ENCODE data around the gene GCSH. TPM values are rescaled to one million over a fixed set of nuclear protein-coding genes. Genes with fewer than 3 reads are reported as not detected.
A peak's percentile ranks its signal among the peaks of the same experiment; 100 is the strongest.

Gene GCSH
- total RNA-seq, result 10 to 100 TPM; 31.7 to 33.6 TPM

DNA sequence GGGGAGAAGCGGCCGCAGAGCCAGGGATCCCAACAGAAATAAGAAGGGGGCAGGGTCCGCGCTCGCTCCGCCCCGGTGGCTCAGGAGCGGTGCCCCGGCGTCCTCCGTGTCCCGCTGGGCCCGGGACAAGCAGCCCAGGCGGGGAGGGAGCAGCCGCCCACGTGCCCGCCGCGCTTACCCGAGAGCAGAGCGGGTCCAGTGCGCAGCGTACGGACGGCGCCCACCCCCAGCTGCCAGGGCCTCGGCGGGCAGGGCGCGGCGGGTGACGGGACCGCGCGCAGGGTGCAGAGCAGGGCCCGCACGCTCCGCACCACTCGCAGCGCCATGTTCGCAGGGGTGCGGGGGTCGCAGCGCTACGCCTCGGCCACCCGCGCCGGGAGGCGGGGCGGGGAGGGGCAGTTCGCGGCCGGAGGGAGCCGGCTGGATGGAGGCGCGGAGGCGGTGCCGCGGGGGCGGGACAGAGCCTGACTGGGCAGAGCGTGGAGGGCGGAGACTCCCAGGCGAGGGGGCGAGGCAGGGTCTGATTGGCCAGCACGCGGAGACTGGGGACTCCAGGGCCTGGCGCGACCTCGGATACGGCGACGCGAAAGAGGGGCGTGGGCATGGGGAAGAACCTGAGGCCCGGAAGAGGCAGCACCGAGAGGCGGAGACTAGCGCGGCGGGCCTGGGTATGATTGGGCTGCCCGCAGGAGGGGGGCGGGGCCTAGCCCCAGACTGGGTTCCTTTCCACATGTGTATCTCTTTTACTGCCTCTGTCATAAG, at the start of gene GCSH:
GCSH (minus strand) TSS at position 443 of the 762 bp plus-strand sequence; CDS start at position 326, 117 bp downstream.
- H3K27me3 Mint-ChIP-seq, result no peaks in the 10 kb centered on the region
- peak within 1 kb of the TSS; percentile 75 for H3K27ac Mint-ChIP-seq
- H3K36me3 Mint-ChIP-seq, result no peaks in the 10 kb centered on the region
- DNase-seq, result peak; percentile 100
- H3K4me1 Mint-ChIP-seq, result peaks cover 13% of the 10 kb centered on the region
- H3K4me3 Mint-ChIP-seq, result peak within 1 kb of the TSS; percentile 78
- no peaks in the 10 kb centered on the region for H3K9me3 Mint-ChIP-seq

- H3K4me3 Mint-ChIP-seq, result no peak overlapping the region
- H3K4me1 Mint-ChIP-seq, result no peaks in the 10 kb centered on the region
- peaks cover 7% of the 10 kb centered on the region for H3K27me3 Mint-ChIP-seq
- H3K27ac Mint-ChIP-seq, result no peak overlapping the region
- no peaks in the 10 kb centered on the region for H3K36me3 Mint-ChIP-seq
- no peaks in the 10 kb centered on the region for H3K9me3 Mint-ChIP-seq
- DNase-seq, result no peak
These were observed 47.8 kb upstream of the GCSH start for GRCh38 chr16:81143921-81144471.

DNA sequence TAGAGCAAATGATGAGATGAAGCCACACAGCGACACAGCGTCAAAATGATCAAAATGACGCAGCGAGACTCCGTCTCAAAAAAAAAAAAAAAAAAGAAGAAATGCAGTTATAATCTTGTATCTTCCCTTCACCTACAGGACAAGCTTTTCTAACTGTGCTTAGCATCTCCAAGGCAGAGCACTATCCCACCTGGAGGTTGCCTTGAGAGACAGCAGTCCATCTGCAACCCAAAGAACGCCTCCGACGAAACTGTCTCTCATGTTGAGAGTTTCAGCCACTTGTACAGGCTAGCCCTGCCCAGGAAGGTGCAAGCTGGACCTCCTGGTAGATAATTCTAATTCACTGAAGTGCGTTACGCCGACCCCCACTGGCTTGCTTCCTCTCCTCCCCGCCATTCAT, 46.7 kb upstream of the GCSH start:
- DNase-seq, result no peak
- no peaks in the 10 kb centered on the region for H3K4me1 Mint-ChIP-seq
- no peak overlapping the region for H3K27ac Mint-ChIP-seq
- H3K9me3 Mint-ChIP-seq, result no peaks in the 10 kb centered on the region
- H3K36me3 Mint-ChIP-seq, result no peaks in the 10 kb centered on the region
- H3K4me3 Mint-ChIP-seq, result no peak overlapping the region
- H3K27me3 Mint-ChIP-seq, result peaks cover 7% of the 10 kb centered on the region

DNA sequence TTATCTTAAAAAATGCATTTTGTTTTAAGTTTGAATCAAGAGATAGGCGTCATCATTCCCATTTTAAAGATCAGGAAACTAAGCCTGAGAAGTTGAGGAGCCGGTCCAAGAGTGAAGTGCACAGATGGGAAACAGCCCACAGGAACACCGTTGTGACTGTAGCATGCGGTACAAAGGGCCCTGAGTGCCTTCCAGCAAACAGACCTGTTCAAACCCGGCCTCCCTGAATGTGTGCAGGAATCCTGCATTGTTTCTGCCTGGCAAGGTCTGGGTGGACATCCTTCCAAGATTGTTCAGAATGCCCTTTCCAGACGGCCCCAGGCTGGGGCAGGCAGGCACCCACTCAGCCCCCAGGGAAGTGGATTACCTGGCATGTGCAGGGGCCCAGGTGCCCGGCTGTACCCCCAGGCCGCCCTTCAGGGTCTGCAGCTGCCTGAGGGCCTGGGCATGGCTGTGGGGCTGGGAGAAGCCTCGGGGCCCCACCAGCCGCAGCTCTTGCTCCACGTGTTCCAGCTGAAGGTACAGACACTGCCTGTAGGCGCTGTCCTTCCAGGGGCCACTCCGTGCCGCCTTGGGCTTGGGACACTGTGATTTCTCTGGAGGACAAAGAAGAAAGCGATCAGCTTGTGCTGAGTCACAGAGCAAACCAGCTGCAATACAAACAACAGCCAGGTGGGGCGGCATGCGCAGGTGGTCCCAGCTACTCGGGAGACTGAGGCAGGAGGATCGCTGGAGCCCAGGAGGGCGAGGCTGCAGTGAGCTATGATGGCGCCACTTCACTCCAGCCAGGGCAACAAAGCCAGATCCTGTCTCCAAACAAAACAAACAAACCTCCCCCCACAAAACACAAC, 45.0 kb upstream of the GCSH start:
- Mint-ChIP-seq H3K27me3 (peaks cover 4% of the 10 kb centered on the region), H3K27ac (no peak overlapping the region), H3K9me3 (no peaks in the 10 kb centered on the region), H3K4me3 (no peak overlapping the region), H3K36me3 (no peaks in the 10 kb centered on the region), H3K4me1 (no peaks in the 10 kb centered on the region)
- peak; percentile 10 for DNase-seq

GRCh38 chr16:81138831-81139557, 42.8 kb upstream of the GCSH start:
- Mint-ChIP-seq H3K4me3 (no peak overlapping the region), H3K4me1 (no peaks in the 10 kb centered on the region), H3K9me3 (no peaks in the 10 kb centered on the region), H3K27ac (no peak overlapping the region), H3K27me3 (no peaks in the 10 kb centered on the region), H3K36me3 (no peaks in the 10 kb centered on the region)
- DNase-seq, result no peak

- H3K4me1 Mint-ChIP-seq, result no peaks in the 10 kb centered on the region
- no peaks in the 10 kb centered on the region for H3K36me3 Mint-ChIP-seq
- H3K27ac Mint-ChIP-seq, result no peak overlapping the region
- no peak overlapping the region for H3K4me3 Mint-ChIP-seq
- no peaks in the 10 kb centered on the region for H3K27me3 Mint-ChIP-seq
- DNase-seq, result no peak
- H3K9me3 Mint-ChIP-seq, result no peaks in the 10 kb centered on the region
These were observed 41.6 kb upstream of the GCSH start for GRCh38 chr16:81137754-81138153.

GRCh38 chr16:81136390-81137335, 40.5 kb upstream of the GCSH start:
- Mint-ChIP-seq H3K9me3 (no peaks in the 10 kb centered on the region), H3K27ac (no peak overlapping the region), H3K4me1 (no peaks in the 10 kb centered on the region), H3K27me3 (no peaks in the 10 kb centered on the region), H3K4me3 (no peak overlapping the region), H3K36me3 (no peaks in the 10 kb centered on the region)
- DNase-seq, result no peak

DNA sequence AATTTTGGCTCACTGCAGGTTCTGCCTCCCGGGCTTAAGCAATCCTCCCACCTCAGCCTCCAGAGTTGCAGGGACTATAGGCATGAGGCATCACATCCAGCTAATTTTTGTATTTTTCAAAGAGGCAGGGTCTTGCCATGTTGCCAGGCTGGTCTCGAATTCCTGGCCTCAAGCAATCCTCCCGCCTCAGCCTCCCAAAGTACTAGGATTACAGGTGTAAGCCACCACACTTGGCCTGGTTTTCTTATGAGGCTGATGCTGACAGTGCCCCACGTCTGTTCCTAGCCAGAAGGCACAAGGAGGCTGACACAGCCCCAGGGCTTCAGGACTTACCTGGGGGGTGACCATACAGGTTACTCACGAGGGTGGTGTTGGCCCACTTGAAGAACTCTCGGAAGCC, 33.9 kb upstream of the GCSH start:
- no peaks in the 10 kb centered on the region for H3K9me3 Mint-ChIP-seq
- H3K4me3 Mint-ChIP-seq, result no peak overlapping the region
- no peaks in the 10 kb centered on the region for H3K27me3 Mint-ChIP-seq
- H3K27ac Mint-ChIP-seq, result no peak overlapping the region
- no peaks in the 10 kb centered on the region for H3K36me3 Mint-ChIP-seq
- H3K4me1 Mint-ChIP-seq, result no peaks in the 10 kb centered on the region
- DNase-seq, result no peak

DNA sequence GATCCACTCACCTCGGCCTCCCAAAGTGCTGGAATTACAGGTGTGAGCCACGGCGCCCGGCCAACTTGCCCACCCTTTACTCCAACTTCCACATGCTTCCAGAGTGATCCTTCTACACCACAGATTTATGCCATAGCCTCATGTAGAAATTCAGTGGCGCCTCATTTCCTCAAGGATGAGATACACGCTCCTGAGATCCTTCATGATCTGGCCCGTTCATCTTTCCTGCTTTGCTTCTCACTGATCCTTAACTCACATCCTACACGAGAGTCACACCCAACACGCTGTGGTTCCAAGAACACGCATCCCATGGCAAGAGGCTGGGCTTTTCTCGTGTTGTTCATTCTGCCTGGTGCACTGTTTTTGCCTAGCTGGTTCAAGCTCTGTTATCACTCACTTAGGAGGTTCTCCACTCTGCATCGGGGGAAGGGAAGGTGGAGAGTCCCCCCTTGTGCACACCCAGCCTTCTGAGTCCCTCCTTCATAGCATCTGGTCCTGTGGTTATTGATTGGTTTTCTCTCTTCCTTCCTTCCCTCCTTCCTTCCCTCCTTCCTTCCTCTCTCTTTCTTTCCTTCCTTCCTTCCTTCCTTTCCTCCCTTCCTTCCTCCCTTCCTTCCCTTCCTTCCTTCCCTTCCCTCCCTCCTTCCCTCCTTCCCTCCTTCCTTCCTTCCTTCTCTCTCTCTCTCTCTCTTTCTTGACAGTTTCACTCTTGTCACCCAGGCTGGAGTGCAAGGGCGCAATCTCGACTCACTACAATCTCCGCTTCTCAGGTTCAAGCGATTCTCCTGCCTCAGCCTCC, 32.7 kb upstream of the GCSH start:
- Mint-ChIP-seq H3K27ac (no peak overlapping the region), H3K36me3 (no peaks in the 10 kb centered on the region), H3K4me1 (no peaks in the 10 kb centered on the region), H3K9me3 (no peaks in the 10 kb centered on the region), H3K4me3 (no peak overlapping the region), H3K27me3 (no peaks in the 10 kb centered on the region)
- DNase-seq, result no peak

- DNase-seq, result no peak
- Mint-ChIP-seq H3K27ac (no peak overlapping the region), H3K4me1 (no peaks in the 10 kb centered on the region), H3K36me3 (no peaks in the 10 kb centered on the region), H3K4me3 (no peak overlapping the region), H3K9me3 (no peaks in the 10 kb centered on the region), H3K27me3 (no peaks in the 10 kb centered on the region)
These were observed 30.9 kb upstream of the GCSH start for GRCh38 chr16:81127051-81127450.

DNA sequence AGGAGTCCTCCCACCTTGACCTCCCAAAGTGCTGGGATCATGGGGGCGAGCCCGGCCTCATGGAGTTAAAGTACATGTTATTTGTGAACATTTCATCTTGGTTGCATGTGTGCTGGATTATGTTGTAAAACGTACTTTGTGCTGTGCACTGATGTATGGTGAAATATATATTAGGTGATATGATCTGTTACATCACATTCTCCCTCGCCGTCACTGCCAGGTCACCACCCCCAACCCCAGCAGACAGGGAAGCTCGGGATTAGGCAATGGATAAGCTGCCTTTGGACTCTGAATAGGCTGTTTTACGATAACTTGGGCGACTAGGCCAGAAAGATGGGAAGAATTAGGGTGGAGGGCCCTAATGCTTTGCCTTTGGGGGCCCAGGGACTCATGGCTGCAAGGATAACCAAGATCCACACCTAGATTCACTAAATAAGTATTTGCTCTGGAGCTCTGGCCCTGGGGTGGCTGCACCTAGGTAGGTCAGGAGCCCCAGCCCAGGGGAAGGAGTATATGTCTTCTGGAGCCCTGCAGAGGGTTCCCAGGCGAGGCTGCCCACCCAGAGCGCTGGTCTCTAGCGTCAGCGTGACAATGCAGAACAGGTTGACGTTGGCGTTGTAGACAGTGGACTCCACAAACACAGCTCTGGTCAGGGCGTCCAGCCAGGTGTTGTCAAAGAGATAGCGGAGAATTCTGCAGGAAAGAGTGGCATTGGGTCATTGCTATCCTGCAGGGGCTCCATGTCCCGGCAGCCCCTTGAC, 27.1 kb upstream of the GCSH start:
- Mint-ChIP-seq H3K9me3 (no peaks in the 10 kb centered on the region), H3K27me3 (peaks cover 6% of the 10 kb centered on the region), H3K27ac (no peak overlapping the region), H3K36me3 (no peaks in the 10 kb centered on the region), H3K4me3 (no peak overlapping the region), H3K4me1 (no peaks in the 10 kb centered on the region)
- no peak for DNase-seq

DNA sequence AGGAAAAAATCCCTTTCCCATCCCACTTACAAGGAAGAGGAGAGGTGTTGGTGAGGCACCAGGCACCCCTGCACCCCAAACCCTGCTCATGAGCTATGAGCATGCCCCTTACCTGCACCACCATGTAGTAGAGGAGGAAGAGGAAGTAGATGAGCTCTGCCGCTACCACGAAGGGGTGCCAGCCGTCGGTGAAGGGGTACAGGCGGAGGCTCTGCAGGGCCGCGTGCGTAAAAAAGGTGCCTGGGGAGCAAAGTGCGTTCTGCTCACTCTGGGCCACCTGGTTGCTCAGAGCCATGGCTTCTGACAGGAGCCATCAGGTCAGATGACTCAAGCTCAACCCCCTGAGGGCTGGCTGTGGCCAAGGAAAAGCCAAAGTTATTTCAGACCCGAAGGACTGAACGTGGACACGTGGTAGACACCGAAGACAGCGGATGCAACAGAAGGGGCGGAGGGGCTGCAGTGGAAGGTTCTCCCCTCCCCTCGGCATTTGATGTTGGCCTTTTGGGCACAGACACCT, 25.3 kb upstream of the GCSH start:
- Mint-ChIP-seq H3K4me1 (no peaks in the 10 kb centered on the region), H3K27ac (no peak overlapping the region), H3K4me3 (no peak overlapping the region), H3K9me3 (no peaks in the 10 kb centered on the region), H3K27me3 (peaks cover 6% of the 10 kb centered on the region), H3K36me3 (no peaks in the 10 kb centered on the region)
- no peak for DNase-seq

DNA sequence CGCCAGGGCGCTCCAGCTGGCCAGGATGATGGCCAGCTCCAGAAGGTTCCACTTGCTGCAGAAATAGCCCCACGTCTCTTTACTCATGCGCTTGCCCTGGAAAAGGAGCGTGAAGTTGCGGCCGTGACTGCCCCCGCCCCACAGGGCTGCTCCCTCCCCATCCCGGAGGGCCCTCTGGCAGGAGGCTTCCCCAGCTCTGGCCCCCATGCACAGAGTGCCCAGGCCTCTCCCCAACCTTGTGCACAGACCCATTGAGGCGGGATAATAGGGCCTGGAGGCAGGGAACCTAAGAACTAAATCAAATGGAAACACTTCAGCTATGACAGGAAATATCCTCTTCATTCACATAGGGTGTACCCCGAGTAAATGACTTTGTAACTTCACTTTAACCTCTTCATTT, 21.2 kb upstream of the GCSH start:
- no peak overlapping the region for H3K27ac Mint-ChIP-seq
- H3K4me1 Mint-ChIP-seq, result no peaks in the 10 kb centered on the region
- peaks cover 6% of the 10 kb centered on the region for H3K27me3 Mint-ChIP-seq
- no peak for DNase-seq
- H3K9me3 Mint-ChIP-seq, result no peaks in the 10 kb centered on the region
- H3K36me3 Mint-ChIP-seq, result no peaks in the 10 kb centered on the region
- H3K4me3 Mint-ChIP-seq, result no peak overlapping the region

Data from activated naive CD8-positive, alpha-beta T cell treated with anti-CD3 and anti-CD28 coated beads for 36 hours (primary cell).